G401.6 (cell line): ENCODE measurements around the gene LRRC8B.
A peak's percentile ranks its signal among the peaks of the same experiment; 100 is the strongest.
"Not testable (repeated sequence)": the region's sequence is repeated elsewhere in the genome, so short reads cannot be mapped to it uniquely, and the experiment has no call there.

Experiments used
- FAIRE-seq: peaks from 2 replicates; lab custom pipeline; 2012; peaks lifted over from hg19 to GRCh38; lab: Jason Lieb, UNC

The LRRC8B gene

GRCh38 chr1:89608984-89609725 lies 84.5 kb downstream of the LRRC8B start:
- no peak for FAIRE-seq

GRCh38 chr1:89609781-89610456 lies 85.3 kb downstream of the LRRC8B start:
- FAIRE-seq, result no peak

GRCh38 chr1:89610457-89611011 lies 85.9 kb downstream of the LRRC8B start:
- FAIRE-seq, result no peak

- FAIRE-seq, result no peak
Measured at GRCh38 chr1:89611721-89612120, 87.1 kb downstream of the LRRC8B start.

- no peak for FAIRE-seq
Measured at GRCh38 chr1:89613928-89614327, 89.3 kb downstream of the LRRC8B start.

GRCh38 chr1:89615676-89616598 lies 91.3 kb downstream of the LRRC8B start:
- no peak for FAIRE-seq

- FAIRE-seq, result no peak
Measured at GRCh38 chr1:89616844-89617627, 92.4 kb downstream of the LRRC8B start.

- FAIRE-seq, result no peak
Measured at GRCh38 chr1:89620664-89621063, 96.0 kb downstream of the LRRC8B start.

GRCh38 chr1:89622895-89623294 lies 98.3 kb downstream of the LRRC8B start:
- peak; percentile 31 for FAIRE-seq

- no peak for FAIRE-seq
Measured at GRCh38 chr1:89624314-89624713, 99.7 kb downstream of the LRRC8B start.

- no peak for FAIRE-seq
Measured at GRCh38 chr1:89624715-89625323, 100.2 kb downstream of the LRRC8B start.

GRCh38 chr1:89627596-89627962 lies 103.0 kb downstream of the LRRC8B start:
- FAIRE-seq, result no peak

GRCh38 chr1:89629146-89629545 lies 104.5 kb downstream of the LRRC8B start:
- no peak for FAIRE-seq

GRCh38 chr1:89629600-89629999 lies 105.0 kb downstream of the LRRC8B start:
- not testable (repeated sequence) for FAIRE-seq

- peak; percentile 64 for FAIRE-seq
Measured at GRCh38 chr1:89630048-89630447, 105.4 kb downstream of the LRRC8B start.

- peak; percentile 6 for FAIRE-seq
Measured at GRCh38 chr1:89631816-89632656, 107.4 kb downstream of the LRRC8B start.

GRCh38 chr1:89632657-89633247 lies 108.1 kb downstream of the LRRC8B start, which contains the start of gene LRRC8C:
Gene LRRC8C, plus strand, starts transcription at chr1:89633120. Its CDS starts 53,354 bp downstream, at chr1:89686474.
- no peak for FAIRE-seq

- no peak for FAIRE-seq
Measured at GRCh38 chr1:89633248-89633799, 108.7 kb downstream of the LRRC8B start.
